ENCODE results near the gene THOP1.
"Not testable (repeated sequence)": the region's sequence is repeated elsewhere in the genome, so short reads cannot be mapped to it uniquely, and the experiment has no call there.

The THOP1 gene

DNA sequence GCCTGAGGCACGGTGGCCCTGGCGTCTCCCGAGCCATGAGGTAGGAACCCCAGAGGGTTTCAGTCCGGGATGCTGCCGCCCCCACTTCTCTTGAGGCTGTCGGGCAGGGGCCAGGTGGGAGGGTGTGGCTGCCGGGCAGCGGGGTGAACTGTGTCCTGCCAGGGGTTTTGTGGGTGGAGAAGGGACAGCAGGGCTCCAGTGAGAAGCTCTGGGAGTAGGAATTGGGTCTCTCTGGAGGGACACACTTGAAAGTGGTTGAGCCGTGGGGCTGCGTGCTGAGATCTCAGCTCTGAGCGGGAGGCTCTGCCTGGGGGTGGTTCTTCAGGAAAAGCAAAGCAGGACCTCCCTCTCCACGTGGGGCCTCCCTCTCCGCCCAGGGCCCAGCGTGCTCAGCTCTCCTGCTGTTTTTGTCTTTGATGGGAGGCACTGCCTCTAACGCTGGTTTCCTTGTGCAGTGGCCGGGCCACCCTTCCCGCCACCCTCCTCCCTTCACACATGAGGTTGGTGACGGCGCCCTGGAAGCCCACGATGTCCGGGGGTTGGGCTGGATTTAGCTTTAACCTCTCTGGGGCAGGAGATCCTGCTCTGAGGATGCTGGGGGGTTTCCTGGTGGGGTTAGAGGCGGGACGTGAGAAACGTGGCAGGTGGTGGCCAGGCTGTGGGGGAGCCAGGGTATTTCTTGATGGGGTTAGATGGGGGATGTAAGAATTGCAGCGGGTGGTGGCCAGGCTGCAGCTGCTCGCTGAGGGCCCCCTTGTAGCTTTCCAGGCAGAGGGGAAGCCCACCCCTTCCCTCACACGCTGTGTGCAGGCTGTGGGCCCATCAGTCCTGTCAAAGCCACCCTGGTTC lies 19.1 kb downstream of the THOP1 start:
- no peak for DNase-seq

DNA sequence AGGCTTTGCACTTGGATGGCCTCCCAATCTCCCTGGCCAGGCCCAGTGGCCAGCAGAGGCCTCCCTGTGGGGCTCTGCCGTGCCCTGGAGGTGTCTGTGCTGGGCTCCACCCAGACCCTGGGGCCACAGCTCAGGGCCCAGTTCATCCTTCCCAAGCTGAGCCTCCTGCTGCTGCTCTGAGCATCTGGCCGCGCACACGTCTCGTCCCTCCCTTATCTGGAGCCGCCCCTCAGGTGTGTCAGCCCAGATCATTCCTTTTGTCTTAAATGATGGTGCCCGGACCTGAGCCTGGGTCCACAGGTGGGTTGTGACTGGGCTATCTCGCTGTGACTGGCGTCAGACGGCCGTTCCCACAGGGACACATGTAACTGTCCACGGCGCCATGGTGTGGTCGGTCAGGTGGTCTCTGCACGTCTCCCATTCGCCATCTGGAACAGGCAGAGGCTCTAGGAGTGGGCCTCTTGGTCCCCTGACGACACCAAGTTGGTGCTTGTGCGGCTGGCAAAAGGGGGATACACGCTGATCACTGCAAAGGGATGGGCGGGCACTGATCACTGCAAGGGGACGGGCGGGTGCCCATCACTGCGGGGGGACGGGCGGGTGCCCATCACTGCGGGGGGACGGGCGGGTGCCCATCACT lies 20.1 kb downstream of the THOP1 start:
- DNase-seq = no peak

DNA sequence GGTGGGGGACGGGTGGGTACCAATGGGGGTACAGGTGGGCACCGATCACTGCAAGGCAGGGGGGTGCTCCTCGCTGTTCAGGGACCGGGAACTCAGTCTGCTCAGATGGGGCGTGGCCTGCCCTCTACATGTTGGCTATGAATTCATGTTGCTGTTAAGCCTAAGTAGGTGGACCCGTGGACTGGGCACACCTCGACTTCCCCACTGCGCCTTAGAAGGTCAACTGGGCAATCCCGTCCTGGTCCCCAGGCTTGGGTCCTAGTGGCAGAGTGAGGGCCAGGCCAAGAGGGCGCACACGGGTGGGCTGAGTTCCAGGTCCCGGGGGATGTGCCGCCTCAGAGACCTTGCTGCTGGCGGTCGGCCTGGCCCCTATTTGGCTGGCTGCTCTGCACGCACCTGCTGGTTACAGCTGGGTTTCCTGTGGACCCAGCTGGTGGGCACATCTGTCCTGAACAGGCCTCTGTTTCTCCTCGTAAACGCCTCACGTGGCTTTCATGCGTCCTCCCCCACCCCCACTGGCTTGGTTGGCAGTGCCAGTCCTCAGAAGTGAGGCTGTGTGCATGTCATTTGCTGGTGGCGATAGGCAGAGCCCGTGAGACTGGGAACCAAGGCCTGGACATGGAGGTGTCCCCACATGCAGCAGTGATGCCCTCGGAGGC lies 20.8 kb downstream of the THOP1 start:
- DNase-seq = no peak

DNA sequence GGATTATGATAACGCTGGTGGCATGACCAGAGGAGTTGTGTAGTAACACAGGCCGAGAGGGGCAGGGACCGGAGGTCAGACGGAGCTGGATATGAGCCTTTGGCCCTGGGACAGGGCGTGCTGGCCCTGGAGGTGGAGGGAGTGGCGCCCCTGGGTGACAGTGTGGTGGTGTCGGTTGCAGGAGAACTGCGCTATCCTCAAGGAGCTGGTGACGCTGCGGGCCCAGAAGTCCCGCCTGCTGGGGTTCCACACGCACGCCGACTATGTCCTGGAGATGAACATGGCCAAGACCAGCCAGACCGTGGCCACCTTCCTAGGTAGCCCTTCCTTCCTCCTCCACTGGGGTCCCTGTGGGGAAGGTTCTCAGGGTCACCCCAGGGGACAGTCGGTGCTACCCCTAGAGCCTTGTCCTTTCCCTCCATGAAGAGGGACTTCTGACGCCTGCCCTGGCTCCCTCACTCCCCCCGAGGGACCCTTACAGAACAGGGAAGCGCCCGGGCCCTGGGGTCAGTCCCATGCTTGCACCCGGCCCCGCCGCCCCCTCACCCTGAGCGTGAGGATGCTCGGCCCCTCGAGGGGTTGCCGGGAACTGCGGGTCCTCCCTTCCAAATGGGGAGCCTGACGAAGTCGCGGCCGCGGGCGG lies 21.6 kb downstream of the THOP1 start:
- no peak for DNase-seq

DNA sequence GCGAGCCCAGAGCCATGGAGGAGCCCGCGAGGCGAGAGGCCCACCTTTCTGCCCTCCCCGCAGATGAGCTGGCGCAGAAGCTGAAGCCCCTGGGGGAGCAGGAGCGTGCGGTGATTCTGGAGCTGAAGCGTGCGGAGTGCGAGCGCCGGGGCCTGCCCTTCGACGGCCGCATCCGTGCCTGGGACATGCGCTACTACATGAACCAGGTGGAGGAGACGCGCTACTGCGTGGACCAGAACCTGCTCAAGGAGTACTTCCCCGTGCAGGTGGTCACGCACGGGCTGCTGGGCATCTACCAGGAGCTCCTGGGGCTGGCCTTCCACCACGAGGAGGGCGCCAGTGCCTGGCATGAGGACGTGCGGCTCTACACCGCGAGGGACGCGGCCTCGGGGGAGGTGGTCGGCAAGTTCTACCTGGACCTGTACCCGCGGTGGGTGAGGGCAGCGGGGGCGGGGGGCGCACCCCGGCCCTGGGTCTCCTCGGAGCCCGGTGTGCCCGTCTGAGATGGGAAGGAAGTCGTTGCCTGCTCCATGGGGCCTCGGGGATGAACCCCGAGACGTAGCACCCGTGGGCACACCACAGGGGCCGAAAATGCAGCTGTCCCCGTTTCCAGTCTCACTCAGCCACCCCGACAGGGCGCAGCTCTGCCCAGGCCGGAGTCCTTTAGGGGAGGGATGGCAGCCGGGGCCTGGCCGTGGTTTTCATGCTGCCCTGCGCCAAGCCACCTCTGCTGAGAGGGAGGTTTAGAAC lies 22.3 kb downstream of the THOP1 start:
- DNase-seq = no peak

DNA sequence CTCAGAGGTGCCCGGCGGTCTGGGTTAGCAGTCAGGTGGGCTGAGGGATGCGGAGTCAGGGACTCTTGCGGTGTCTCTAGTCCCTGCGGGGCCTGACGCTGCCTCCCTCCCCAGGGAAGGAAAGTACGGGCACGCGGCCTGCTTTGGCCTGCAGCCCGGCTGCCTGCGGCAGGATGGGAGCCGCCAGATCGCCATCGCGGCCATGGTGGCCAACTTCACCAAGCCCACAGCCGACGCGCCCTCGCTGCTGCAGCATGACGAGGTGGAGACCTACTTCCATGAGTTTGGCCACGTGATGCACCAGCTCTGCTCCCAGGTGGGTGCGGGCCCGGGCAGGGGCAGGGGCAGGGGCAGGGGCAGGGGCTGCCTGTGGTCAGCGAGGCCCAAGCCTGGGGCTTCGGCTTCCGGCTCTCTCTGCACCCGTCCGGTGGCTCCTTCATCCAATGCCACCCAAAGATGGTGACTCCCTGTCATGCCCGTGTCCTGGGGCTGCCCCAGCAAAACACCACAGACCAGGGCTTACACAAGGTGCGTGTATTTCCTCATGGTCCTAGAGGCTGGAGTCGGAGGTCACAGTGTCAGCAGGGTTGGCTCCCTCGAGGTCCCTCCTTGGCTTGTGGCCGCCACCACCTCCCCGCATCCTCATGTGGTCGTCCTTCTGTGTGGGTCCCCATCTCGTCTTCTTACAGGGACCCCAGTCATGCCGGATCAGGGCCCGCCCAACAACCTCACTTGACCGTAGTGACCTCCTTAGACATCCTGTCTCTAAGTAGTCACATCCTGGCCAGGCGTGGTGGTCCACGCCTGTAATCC lies 23.0 kb downstream of the THOP1 start:
- DNase-seq = no peak

DNA sequence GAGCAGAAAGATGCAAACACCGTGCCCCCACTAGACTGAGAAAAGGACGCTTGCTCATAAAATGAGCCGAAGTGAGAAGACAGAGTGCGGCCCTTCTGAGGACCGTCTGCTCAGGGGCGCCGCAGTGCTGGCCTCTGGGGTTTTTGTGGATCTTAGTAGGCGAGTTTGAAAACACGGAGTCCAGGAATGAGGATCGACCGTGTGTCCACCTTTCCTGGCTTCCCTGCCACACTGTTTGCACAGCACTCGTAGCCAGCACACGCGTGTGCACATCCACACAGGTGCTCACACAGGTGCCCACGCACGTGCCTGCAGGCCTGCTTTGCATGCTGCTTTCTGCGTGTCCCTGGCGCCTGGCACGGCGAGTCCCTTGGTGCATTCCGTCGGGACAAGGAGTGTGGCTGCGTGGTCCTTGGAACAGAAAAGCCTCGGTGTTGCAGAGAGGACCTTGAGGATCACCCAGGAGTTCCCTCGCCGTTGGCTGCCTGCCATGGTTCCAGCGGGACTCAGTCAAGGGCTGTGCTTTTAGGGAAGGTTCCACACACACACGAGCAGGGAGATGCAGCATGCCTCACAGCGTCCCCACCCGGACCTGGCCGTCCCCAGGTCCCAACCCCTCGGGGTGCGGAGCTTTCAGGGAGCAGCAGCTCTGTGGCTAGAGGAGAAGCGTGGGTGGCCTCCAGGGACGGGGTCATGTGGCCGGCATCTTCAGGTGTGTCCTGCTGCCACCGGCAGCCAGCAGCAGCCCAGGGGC lies 24.3 kb downstream of the THOP1 start:
- DNase-seq = no peak

DNA sequence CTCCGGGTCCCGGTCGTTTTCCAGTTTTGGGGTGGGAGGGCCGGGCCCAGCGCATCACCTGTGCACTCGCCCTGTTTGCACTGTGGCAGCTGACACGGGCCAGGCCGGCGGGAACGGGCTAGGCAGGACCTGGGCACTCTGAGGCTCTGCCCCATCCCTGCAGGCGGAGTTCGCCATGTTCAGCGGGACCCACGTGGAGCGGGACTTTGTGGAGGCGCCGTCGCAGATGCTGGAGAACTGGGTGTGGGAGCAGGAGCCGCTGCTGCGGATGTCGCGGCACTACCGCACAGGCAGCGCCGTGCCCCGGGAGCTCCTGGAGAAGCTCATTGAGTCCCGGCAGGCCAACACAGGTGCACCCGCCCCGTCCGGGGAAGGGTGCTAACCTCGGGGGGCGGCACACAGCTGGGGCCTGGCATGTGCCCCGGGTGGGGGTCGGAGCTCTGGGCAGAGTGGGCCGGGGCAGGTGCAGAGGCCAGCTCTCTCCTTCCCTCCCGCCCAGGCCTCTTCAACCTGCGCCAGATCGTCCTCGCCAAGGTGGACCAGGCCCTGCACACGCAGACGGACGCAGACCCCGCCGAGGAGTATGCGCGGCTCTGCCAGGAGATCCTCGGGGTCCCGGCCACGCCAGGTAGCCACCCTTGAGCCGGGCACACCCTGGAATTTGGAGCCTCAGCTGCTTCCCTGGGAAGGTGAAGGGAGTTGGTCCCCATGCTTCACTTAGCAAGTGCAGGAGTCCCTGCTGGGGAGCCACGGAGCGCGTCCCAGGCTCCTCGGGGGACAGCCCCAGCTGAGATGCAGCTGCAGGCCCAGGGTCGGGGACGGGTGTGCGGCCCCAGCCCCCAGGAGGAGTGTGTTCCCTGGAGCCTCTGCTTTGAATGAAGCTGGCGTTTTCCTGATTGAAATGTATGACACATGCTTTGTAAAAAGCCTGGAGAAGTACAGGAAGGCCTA lies 25.1 kb downstream of the THOP1 start:
- no peak for DNase-seq

DNA sequence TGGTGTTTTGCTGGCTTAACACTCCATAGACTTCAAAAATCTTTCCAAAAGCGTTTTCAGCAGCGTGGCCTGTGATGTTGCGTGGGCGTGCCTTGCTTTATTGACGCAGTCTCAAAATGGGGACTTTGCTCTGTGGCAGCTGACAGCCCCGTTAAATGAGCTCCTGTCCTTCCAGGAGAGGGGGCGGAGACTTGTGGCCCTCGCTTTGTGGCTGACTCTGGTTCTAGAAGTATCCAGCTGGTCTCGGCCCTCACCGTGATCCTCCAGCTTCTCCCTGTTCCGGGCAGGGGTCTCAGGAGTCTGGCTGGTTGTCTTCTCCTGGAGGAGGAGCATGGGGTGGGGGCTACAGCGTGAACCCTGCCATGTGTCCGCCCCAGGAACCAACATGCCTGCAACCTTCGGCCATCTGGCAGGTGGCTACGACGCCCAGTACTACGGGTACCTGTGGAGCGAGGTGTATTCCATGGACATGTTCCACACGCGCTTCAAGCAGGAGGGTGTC lies 26.0 kb downstream of the THOP1 start:
- DNase-seq = no peak

DNA sequence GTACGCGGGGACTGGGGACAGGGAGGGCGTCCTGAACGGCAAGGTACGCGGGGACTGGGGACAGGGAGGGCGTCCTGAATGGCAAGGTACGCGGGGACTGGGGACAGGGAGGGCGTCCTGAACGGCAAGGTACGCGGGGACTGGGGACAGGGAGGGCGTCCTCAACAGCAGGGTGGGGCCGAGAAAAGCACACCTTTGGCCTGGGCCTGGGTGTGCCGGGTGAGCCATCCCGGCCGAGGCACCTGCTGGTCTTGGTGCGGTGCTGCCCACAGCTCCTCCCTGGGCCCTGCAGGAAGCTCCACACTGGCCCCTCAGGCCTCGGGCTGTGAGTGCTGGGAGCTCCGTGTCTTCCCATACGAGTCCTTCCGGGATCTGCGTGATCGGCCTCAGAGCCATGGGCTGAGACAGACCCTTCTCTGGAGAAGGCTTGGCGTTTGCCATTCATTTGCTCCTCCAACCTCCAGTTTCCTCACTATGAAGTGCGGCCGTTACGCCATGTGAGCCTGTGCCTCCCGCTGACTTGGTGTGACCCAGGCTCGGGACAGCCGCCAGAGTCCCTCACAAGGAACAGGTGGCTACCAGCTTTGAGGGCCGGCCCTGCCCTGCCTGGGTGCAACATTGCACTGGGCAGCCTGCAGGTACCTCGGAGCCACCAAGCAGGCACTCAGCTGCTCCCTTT lies 26.6 kb downstream of the THOP1 start:
- no peak for DNase-seq

DNA sequence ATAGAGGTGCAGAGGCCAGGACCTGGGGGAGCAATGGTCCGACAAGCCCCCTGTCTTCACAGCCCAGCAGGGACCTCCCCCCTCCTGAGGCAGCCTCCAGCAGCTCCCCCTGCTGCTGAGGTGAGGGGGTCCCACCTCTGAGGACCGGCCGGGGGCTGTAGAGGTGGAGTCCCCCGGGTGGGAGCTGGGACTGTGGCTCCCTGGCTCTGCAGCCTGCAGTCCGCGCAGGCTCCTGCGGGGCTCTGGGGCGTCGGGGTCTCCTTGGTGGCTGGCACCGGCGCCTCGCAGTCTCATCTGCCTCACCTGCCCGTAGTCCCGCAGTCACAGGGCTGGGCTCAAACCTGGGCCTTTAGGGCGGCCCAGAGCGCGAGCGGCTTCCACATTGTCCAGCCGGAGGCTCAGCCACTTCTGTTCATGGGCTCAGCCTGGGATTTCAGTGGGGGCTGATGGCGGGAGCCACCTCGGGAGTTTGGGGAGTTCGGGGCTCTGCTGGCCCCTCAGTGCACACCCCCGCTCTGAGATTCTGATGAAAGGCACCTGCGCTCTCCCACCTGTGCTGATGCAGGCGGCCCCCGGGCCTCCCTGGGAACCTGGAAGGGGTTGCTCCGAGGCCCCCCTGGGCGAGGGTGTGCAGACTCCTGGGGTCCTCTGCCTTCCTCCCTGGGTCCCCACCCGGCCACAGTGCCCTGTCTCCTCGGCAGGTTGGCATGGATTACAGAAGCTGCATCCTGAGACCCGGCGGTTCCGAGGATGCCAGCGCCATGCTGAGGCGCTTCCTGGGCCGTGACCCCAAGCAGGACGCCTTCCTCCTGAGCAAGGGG lies 27.3 kb downstream of the THOP1 start:
- DNase-seq = no peak

DNA sequence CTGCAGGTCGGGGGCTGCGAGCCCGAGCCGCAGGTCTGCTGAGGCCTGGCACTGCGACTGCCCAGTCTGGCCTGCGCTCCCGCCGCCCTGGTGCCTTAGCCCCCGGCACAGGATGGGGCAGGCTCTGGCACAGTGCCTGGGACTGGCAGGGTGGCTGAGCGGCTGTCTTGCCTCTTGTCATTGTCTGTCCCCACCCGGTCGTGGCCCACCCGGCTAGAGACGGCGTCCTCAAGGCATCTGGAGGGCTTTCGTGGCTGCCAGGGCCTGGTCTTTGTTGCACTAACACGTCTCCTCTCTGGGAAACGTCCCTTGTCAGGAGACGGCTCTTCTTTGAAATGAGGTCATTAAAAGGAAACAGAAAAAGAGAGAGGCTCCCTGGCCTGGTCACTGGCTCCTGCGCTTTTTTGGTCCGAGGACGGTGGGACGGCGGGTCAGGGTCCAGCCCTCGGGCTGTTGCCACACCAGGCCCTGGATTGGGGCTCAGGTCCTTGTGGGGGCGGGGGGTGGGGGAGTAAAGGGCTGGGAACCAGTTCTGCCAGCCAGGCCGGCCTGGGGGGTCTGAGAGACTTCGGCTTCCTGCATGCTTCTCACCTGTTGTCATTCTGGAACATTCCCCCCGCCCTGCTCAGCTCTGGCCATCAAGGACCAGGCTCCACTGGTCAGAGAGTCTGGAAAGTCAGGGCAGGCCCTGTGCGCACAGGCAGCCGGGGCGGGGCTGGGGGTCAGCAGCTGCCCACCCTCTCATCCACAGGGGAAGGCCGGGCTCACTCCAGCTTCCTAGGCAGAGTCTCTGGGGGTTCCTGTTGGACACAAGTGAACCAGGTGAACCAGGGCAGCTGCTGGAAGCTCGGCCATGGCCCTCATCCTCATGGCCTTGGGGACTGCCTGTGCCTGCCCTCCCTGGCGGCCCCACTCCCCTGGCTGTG lies 28.2 kb downstream of the THOP1 start:
- DNase-seq = no peak

DNA sequence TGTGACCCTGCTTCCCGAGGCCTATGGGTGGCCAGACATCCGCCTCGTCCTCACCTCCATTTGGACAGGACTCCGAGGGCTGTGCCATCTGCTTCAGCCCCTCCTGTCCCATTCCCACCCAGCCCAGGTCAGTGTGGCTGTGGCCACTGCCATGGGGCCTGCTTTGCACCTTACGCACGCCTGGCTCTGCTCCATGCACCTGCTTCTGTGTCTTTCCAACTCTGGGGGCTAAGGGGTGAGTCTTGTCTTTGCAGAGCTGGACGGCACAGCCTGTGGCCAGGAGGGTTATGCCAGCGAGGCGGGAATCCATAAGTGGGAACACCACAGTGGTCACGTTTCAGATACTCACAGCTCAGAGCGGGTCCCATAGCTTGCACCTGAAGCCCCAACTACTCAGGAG lies 29.1 kb downstream of the THOP1 start:
- no peak for DNase-seq

DNA sequence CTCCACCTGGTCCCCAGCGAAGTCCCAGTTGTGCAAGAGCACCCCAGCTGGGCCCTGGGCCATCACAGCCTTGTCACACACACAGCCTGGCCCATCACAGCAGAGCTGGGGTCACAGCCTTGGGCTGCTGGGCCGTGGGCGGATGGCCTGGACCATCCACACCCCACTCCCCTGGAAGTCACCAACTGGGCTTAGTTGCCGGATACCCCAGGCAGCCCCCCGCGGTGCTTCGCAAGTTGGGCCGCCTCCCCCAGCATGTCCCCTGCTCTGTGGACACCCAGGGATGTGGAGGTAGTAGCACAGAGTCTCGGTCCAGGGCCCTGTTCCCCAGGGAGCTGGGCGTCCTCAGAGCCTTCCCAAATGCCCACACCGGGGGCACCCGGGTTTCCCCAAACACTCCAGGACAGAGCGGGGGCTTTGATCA lies 29.9 kb downstream of the THOP1 start:
- no peak for DNase-seq

DNA sequence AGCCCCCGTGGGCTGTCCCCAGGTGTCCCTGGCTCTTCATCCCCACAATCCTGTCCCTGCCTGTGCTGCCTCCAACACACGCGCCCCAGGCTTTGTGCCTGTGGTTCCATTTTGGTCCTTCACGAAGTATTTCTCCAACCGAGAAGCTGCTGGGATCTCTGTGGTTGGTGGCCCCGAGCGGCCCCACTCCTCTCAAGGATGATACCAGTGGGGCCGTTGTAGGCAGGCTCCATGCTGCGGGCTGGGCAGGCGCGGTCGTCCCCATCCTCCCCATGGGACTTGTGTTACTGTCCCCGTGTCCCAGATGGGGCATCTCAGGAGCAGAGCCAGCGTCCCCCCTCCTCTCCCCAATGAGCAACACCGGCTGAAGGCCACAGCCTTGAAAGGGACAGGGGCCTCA lies 30.6 kb downstream of the THOP1 start:
- no peak for DNase-seq

DNA sequence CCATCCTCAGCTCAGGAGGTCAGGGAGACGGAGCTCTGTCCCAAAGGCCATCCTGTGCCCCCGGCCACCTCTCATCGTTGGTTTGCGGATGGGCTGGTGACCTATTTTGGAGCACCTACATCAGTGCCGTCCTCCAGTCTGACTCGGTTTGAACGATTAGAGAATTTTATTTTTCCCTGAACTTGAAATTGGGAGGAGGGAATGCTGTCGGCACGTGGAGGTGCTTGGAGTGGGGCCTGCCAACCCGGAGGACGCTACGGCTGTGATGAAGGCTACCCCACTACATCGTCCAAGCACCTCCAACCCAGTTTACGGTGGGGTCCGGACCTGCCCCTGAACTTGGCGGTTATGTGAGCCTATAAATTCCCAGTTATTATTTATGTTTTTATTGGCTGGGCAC lies 31.3 kb downstream of the THOP1 start:
- DNase-seq = no peak

DNA sequence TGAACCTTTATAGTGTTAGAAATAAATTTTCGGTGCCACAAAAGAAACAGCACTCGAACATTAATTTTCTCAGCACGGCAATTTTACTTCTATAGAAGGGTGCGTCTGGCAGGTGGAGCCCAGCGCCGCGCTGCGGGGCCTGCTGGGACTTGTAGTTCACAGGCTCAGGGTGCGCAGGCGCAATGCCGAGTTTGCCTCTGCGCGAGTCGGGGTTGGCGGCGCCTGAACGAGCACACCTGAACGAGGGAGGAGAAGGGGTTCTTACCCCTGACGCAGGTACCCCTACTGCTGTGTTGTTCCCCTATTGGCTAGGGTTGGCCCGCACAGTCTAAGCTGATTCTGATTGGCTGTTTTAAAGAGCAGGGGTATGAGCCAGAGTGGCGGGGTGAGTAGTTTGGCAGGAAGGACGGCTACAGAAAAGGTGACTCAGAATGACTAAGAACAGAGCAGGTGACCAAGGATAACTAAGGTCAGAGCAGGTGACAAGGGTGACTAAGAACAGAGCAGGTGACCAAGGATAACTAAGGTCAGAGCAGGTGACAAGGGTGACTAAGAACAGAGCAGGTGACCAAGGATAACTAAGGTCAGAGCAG lies 32.0 kb downstream of the THOP1 start:
- not testable (repeated sequence) for DNase-seq

Data from NCI-H187 (cell line).